ENCODE data around the gene PXDN. TPM values are rescaled to one million over a fixed set of nuclear protein-coding genes. Genes with fewer than 3 reads are reported as not detected.
A peak's percentile ranks its signal among the peaks of the same experiment; 100 is the strongest.

PXDN gene
- total and polyA plus RNA-seq, 2 of the 13 experiments (the other 11 are each of a cell fraction or from before 2014, with no cell fraction given): not detected

DNA sequence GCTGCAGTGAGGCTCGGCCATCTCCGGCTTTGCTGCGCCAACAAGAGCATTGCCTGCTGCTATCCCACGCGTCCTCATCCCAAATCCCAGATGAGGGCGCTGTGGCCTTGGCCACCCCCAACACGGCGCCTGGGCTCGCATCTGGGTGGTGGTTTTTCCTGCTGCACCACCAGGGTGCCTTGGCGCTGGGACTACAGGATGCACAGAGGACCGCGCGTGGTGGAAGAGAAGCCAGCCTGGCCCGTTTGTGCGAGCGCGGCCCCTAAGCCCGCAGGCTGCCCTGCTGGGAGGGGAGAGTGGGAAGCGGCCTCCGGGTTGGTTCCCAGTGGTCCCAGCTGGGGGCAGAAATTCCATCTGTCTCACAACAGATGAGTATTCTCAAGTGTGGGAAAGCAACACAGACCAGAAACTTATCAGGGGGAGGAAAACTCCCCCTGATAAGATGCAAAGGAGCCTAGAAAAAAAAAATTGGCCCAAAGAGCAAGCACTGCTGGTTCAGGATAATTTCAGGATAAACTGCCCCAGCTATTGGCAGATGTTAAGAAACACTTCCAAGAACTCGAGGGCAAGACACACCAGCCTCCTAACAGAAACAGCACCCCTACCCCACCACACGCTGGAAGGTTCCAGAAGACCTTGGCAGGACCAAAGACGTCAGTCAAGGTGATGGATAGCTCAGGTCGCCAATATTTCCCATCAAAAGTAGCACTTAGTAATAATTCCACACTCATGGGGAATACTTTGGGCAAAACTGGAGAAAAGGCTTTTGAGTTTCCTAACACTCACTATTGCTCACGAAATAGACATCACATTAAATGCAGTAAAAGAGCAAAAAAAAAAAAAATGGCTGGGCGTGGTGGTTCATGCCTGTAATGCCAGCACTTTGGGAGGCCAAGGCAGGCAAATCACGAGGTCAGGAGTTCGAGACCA, 152.1 kb downstream of the PXDN start (continued):
- TF ChIP-seq, protein P1, sequence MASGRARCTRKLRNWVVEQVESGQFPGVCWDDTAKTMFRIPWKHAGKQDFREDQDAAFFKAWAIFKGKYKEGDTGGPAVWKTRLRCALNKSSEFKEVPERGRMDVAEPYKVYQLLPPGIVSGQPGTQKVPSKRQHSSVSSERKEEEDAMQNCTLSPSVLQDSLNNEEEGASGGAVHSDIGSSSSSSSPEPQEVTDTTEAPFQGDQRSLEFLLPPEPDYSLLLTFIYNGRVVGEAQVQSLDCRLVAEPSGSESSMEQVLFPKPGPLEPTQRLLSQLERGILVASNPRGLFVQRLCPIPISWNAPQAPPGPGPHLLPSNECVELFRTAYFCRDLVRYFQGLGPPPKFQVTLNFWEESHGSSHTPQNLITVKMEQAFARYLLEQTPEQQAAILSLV (CRISPR knock-in tag; IDR thresholded peaks at IDR 0.05; ENCODE audit: borderline replicate concordance): no peak
- no peak for TF ChIP-seq ZNF20 (CRISPR knock-in tag; IDR thresholded peaks at IDR 0.05)
- no peak for TF ChIP-seq ZMYM4 (CRISPR knock-in tag; IDR thresholded peaks at IDR 0.05)
- TF ChIP-seq ZNF292 (CRISPR knock-in tag; IDR thresholded peaks at IDR 0.05; ENCODE audit: borderline replicate concordance, low read depth): no peak
- peak; percentile 61 for TF ChIP-seq STAG1 (CRISPR knock-in tag; IDR thresholded peaks at IDR 0.05)
- TF ChIP-seq, protein P2, sequence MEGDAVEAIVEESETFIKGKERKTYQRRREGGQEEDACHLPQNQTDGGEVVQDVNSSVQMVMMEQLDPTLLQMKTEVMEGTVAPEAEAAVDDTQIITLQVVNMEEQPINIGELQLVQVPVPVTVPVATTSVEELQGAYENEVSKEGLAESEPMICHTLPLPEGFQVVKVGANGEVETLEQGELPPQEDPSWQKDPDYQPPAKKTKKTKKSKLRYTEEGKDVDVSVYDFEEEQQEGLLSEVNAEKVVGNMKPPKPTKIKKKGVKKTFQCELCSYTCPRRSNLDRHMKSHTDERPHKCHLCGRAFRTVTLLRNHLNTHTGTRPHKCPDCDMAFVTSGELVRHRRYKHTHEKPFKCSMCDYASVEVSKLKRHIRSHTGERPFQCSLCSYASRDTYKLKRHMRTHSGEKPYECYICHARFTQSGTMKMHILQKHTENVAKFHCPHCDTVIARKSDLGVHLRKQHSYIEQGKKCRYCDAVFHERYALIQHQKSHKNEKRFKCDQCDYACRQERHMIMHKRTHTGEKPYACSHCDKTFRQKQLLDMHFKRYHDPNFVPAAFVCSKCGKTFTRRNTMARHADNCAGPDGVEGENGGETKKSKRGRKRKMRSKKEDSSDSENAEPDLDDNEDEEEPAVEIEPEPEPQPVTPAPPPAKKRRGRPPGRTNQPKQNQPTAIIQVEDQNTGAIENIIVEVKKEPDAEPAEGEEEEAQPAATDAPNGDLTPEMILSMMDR (CRISPR knock-in tag; IDR thresholded peaks at IDR 0.05): peak; percentile 57

DNA sequence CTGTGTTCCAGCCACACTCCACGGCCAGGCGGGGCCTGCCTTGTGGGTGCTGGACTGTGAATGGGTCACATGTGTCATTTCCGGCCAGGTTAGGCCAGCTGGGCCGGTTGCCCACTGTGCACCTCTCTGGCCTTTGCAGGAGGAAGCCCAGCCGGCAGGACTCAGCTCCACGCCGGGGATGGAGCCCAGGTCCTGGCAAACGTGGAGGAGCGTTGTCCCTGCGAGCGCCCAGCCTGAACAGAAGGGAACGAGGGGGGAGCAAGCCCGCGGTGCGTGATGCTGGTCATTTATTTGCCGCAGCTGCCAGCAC, 152.9 kb downstream of the PXDN start:
- Histone ChIP-seq H3K27ac (ENCODE audit: extremely low read length, insufficient read depth, low read length) (no peak overlapping the region), H3K4me1 (ENCODE audit: insufficient read depth, low read length) (no peaks in the 10 kb centered on the region), H3K27me3 (ENCODE audit: control insufficient read depth in 1 of 2, insufficient read depth in 2 of 2, low read length in 2 of 2) (peaks cover 14 to 56% of the 10 kb centered on the region in 2 experiments; a peak in 4 of 5 replicates), H3K4me3 (replicated peaks in 1 of 3; ENCODE audit: insufficient read depth in 1 of 3, low read depth in 2 of 3, low read length in 3 of 3) (no peak overlapping the region), H4K20me1 (ENCODE audit: insufficient read depth, low read length) (no peaks in the 10 kb centered on the region), H3K9me3 (ENCODE audit: low read length) (peaks cover 9% of the 10 kb centered on the region), H3K9ac (ENCODE audit: insufficient read depth, low read depth, low read length) (no peak overlapping the region), H2AFZ (ENCODE audit: low read length) (no peak overlapping the region), H3K4me2 (ENCODE audit: low read depth, low read length) (no peak overlapping the region), H3K36me3 (replicated peaks in 1 of 2; ENCODE audit: control insufficient read depth in 1 of 2, insufficient read depth in 2 of 2, low read length in 2 of 2) (no peaks in the 10 kb centered on the region), H3K79me2 (ENCODE audit: insufficient read depth, low read length) (no peaks in the 10 kb centered on the region)
- no peak for FAIRE-seq
- in situ Hi-C loops (cut with HindIII; ENCODE audit: extremely low pct_ligation_motif_present, low pct_unique_long_range_greater_than_20kb): loop anchor here (5.0 kb wide), 1 partner anchor 181 kb away; no protein-coding TSS in a partner anchor
- no TSS peak for BruUV-seq (replicated peaks)
- CTCF ChIA-PET (ENCODE audit: low intra/inter-chr PET ratio, low total read pairs): interaction anchor here (1.0 kb wide), 1 partner anchor 159 kb away, joined by 3 read pairs; no protein-coding TSS in a partner anchor
- DNase-seq (ENCODE audit: low spot score): no peak
- POLR2A ChIA-PET: no interaction called here
- no peak for TF ChIP-seq ZNF432 (CRISPR knock-in tag; IDR thresholded peaks at IDR 0.05; ENCODE audit: borderline replicate concordance)
- intact Hi-C loops (cut with micrococcal nuclease; ENCODE audit: unreplicated experiment): loop anchor here (5.0 kb wide), 1 partner anchor 1176 kb away; no protein-coding TSS in a partner anchor
- ATAC-seq: no peak
- 25% methylated on average over 8 of the region's 16 CpGs for WGBS (ENCODE audit: low lambda C conversion rate)
